Activated CD8-positive, alpha-beta T cell treated with anti-CD3 and anti-CD28 coated beads, Interleukin-2, amount 10 ng/mL, durations not matched to agents 7 days and 5 days (primary cell): Measurements from ENCODE around the gene PCGF1. TPM values are rescaled to one million over a fixed set of nuclear protein-coding genes. Genes with fewer than 3 reads are reported as not detected.

Experiments used
- ATAC-seq: fragments of 150-1000 bp; cut with Tn5 transposase; one replicate; pipeline ENCODE4 v1.10.0; 2021; ENCODE audit warnings: moderate library complexity
- CTCF ChIA-PET: fragments of 350-600 bp; sonication (Branson Sonifier 250); formaldehyde crosslinking; loops from one replicate; lab custom pipeline; 2021; ENCODE audit warnings: antibody characterized with exemption; lab: Charles Lee
- POLR2A ChIA-PET: fragments of 350-600 bp; sonication (Branson Sonifier 250); formaldehyde crosslinking; loops from one replicate; lab custom pipeline; 2021; ENCODE audit warnings: antibody characterized with exemption; lab: Charles Lee
- DNase-seq: peaks from one replicate; pipeline ENCODE4 v3.0.0-alpha.2; 2020
- H3K27ac Mint-ChIP-seq: one replicate; pipeline ENCODE4 v1.8.0; 2021; ENCODE audit warnings: mild to moderate bottlenecking, mixed read lengths
- H3K27me3 Mint-ChIP-seq: one replicate; pipeline ENCODE4 v1.8.0; 2021; ENCODE audit warnings: low read depth, mixed read lengths
- H3K36me3 Mint-ChIP-seq: one replicate; pipeline ENCODE4 v1.8.0; 2021; ENCODE audit warnings: low read depth, mixed read lengths
- H3K4me1 Mint-ChIP-seq: one replicate; pipeline ENCODE4 v1.8.0; 2021; ENCODE audit warnings: low read depth, mixed read lengths
- H3K4me3 Mint-ChIP-seq: one replicate; pipeline ENCODE4 v1.8.0; 2021; ENCODE audit warnings: mild to moderate bottlenecking, mixed read lengths
- H3K9me3 Mint-ChIP-seq: one replicate; pipeline ENCODE4 v1.8.0; 2022; ENCODE audit warnings: mixed read lengths; ENCODE audit not compliant: insufficient read depth
- total RNA-seq, 2 experiments: library from RNA; stranded (reverse); gene quantifications; one replicate each; pipeline ENCODE4 v1.2.3, GENCODE V29; 2021

Gene PCGF1
- total RNA-seq, result 10 to 100 TPM; 20.3 to 28.5 TPM

GRCh38 chr2:74507145-74507925 lies at the start of gene PCGF1:
Gene PCGF1 (minus strand): TSS chr2:74507695. CDS start chr2:74507668, 27 bp downstream.
- Mint-ChIP-seq H3K27ac (peak within 1 kb of the TSS; percentile 100), H3K36me3 (peaks cover 41% of the 10 kb centered on the region), H3K4me3 (peak within 1 kb of the TSS; percentile 100), H3K9me3 (no peaks in the 10 kb centered on the region), H3K27me3 (peaks cover 35% of the 10 kb centered on the region), H3K4me1 (peaks cover 55% of the 10 kb centered on the region)
- ATAC-seq (peak; percentile 90), DNase-seq (peak; percentile 99)
- POLR2A ChIA-PET, result interaction anchor here (0.9 to 3.3 kb wide), 7 partner anchors 8 to 82 kb away, joined by 3 to 17 read pairs (median 4); partner anchors contain the start of genes AUP1, HTRA2, TLX2 and WBP1
- CTCF ChIA-PET, result interaction anchor here (0.7 to 5.1 kb wide), 11 partner anchors 9 to 80 kb away, joined by 3 to 43 read pairs (median 4); partner anchors contain the start of genes AUP1 and HTRA2

GRCh38 chr2:74556831-74557370 lies 49.4 kb upstream of the PCGF1 start:
- DNase-seq, result no peak
- ATAC-seq, result no peak
- peak overlapping the region; percentile 95 for H3K4me3 Mint-ChIP-seq
- H3K36me3 Mint-ChIP-seq, result peaks cover 23% of the 10 kb centered on the region
- H3K27me3 Mint-ChIP-seq, result peaks cover 12% of the 10 kb centered on the region
- POLR2A ChIA-PET, result interaction anchor here (2.2 to 2.3 kb wide), 2 partner anchors 10 to 26 kb away, joined by 7 to 13 read pairs; no protein-coding TSS in a partner anchor
- peaks cover 53% of the 10 kb centered on the region for H3K4me1 Mint-ChIP-seq
- CTCF ChIA-PET, result interaction anchor here (1.3 to 3.9 kb wide), 3 partner anchors 12 to 49 kb away, joined by 3 to 17 read pairs (median 4); partner anchors contain the start of gene PCGF1
- H3K9me3 Mint-ChIP-seq, result no peaks in the 10 kb centered on the region
- H3K27ac Mint-ChIP-seq, result no peak overlapping the region

- Mint-ChIP-seq H3K27ac (no peak overlapping the region), H3K27me3 (peaks cover 12% of the 10 kb centered on the region), H3K4me3 (peak overlapping the region; percentile 95), H3K9me3 (no peaks in the 10 kb centered on the region), H3K4me1 (peaks cover 47% of the 10 kb centered on the region), H3K36me3 (peaks cover 23% of the 10 kb centered on the region)
- POLR2A ChIA-PET, result interaction anchor here (2.2 kb wide), 1 partner anchor 11 kb away, joined by 13 read pairs; no protein-coding TSS in a partner anchor
- ATAC-seq (no peak), DNase-seq (no peak)
- CTCF ChIA-PET, result interaction anchor here (0.7 to 1.6 kb wide), 3 partner anchors 11 to 31 kb away, joined by 3 to 5 read pairs (median 3); no protein-coding TSS in a partner anchor
Measured at GRCh38 chr2:74556159-74556558, 48.7 kb upstream of the PCGF1 start.

GRCh38 chr2:74555610-74556103 lies 48.2 kb upstream of the PCGF1 start:
- CTCF ChIA-PET, result interaction anchor here (0.7 to 1.6 kb wide), 5 partner anchors 11 to 32 kb away, joined by 3 to 5 read pairs (median 3); no protein-coding TSS in a partner anchor

GRCh38 chr2:74554820-74555531 lies 47.5 kb upstream of the PCGF1 start:
- ATAC-seq (peak; percentile 63), DNase-seq (peak; percentile 60)
- Mint-ChIP-seq H3K36me3 (peaks cover 23% of the 10 kb centered on the region), H3K9me3 (no peaks in the 10 kb centered on the region), H3K27me3 (peaks cover 13% of the 10 kb centered on the region), H3K4me1 (peaks cover 38% of the 10 kb centered on the region), H3K27ac (peak overlapping the region; percentile 93), H3K4me3 (peak overlapping the region; percentile 95)
- POLR2A ChIA-PET, result interaction anchor here (0.6 to 2.2 kb wide), 10 partner anchors 8 to 97 kb away, joined by 3 to 13 read pairs (median 4); partner anchors contain the start of genes MRPL53 and WBP1
- CTCF ChIA-PET, result interaction anchor here (0.7 to 1.6 kb wide), 4 partner anchors 10 to 32 kb away, joined by 3 to 5 read pairs (median 4); no protein-coding TSS in a partner anchor

More at GRCh38 chr2:74555610-74556103, 48.2 kb upstream of the PCGF1 start:
- no peak for ATAC-seq
- peak overlapping the region; percentile 95 for H3K4me3 Mint-ChIP-seq
- POLR2A ChIA-PET, result interaction anchor here (0.6 to 2.2 kb wide), 9 partner anchors 9 to 97 kb away, joined by 3 to 13 read pairs (median 4); partner anchors contain the start of gene WBP1
- H3K27ac Mint-ChIP-seq, result peak overlapping the region; percentile 93
- DNase-seq, result no peak
- peaks cover 23% of the 10 kb centered on the region for H3K36me3 Mint-ChIP-seq
- peaks cover 45% of the 10 kb centered on the region for H3K4me1 Mint-ChIP-seq
- no peaks in the 10 kb centered on the region for H3K9me3 Mint-ChIP-seq
- peaks cover 10% of the 10 kb centered on the region for H3K27me3 Mint-ChIP-seq

- Mint-ChIP-seq H3K4me1 (peaks cover 38% of the 10 kb centered on the region), H3K9me3 (no peaks in the 10 kb centered on the region), H3K27ac (peak within 1 kb of the TSS; percentile 93), H3K4me3 (peak within 1 kb of the TSS; percentile 95), H3K36me3 (peaks cover 23% of the 10 kb centered on the region), H3K27me3 (peaks cover 21% of the 10 kb centered on the region)
- ChIA-PET POLR2A (interaction anchor here (0.7 to 1.5 kb wide), 6 partner anchors 20 to 96 kb away, joined by 3 to 4 read pairs (median 4); partner anchors contain the start of genes MRPL53 and WBP1), CTCF (interaction anchor here (0.9 to 1.3 kb wide), 4 partner anchors 10 to 71 kb away, joined by 3 to 4 read pairs (median 3); partner anchors contain the start of genes CCDC142 and TTC31)
- DNase-seq (peak; percentile 87), ATAC-seq (peak; percentile 82)
Measured at GRCh38 chr2:74553892-74554819, 46.7 kb upstream of the PCGF1 start, which contains the start of the genes DOK1 and LOXL3. Gene DOK1 (plus strand): TSS chr2:74554720. CDS start chr2:74554755, 35 bp downstream. Gene LOXL3 (minus strand): TSS chr2:74553942. CDS start chr2:74552634, 1,308 bp downstream.

GRCh38 chr2:74552914-74553811 lies 45.7 kb upstream of the PCGF1 start:
- peaks cover 27% of the 10 kb centered on the region for H3K27me3 Mint-ChIP-seq
- no peak for ATAC-seq
- no peaks in the 10 kb centered on the region for H3K9me3 Mint-ChIP-seq
- peak; percentile 36 for DNase-seq
- peaks cover 43% of the 10 kb centered on the region for H3K4me1 Mint-ChIP-seq
- H3K36me3 Mint-ChIP-seq, result peaks cover 17% of the 10 kb centered on the region
- peak overlapping the region; percentile 60 for H3K4me3 Mint-ChIP-seq
- peak overlapping the region; percentile 87 for H3K27ac Mint-ChIP-seq
- ChIA-PET CTCF (interaction anchor here (0.9 to 2.0 kb wide), 3 partner anchors 32 to 70 kb away, joined by 3 to 4 read pairs (median 3); partner anchors contain the start of genes CCDC142 and TTC31), POLR2A (interaction anchor here (0.9 to 1.5 kb wide), 2 partner anchors 21 to 81 kb away, joined by 3 to 4 read pairs; partner anchors contain the start of gene MRPL53)

GRCh38 chr2:74551942-74552913 lies 44.7 kb upstream of the PCGF1 start:
- ATAC-seq, result no peak
- ChIA-PET CTCF (interaction anchor here (1.3 to 2.0 kb wide), 2 partner anchors 33 to 69 kb away, joined by 3 to 4 read pairs; partner anchors contain the start of genes CCDC142 and TTC31), POLR2A (interaction anchor here (0.6 to 1.8 kb wide), 4 partner anchors 19 to 33 kb away, joined by 3 to 5 read pairs (median 4); no protein-coding TSS in a partner anchor)
- no peak overlapping the region for H3K4me3 Mint-ChIP-seq
- H3K36me3 Mint-ChIP-seq, result peaks cover 12% of the 10 kb centered on the region
- H3K9me3 Mint-ChIP-seq, result no peaks in the 10 kb centered on the region
- H3K27ac Mint-ChIP-seq, result no peak overlapping the region
- no peak for DNase-seq
- H3K4me1 Mint-ChIP-seq, result peaks cover 43% of the 10 kb centered on the region
- peaks cover 35% of the 10 kb centered on the region for H3K27me3 Mint-ChIP-seq
